ENCODE measurements around the gene ASIC4. TPM values are rescaled to one million over a fixed set of nuclear protein-coding genes. Genes with fewer than 3 reads are reported as not detected.

The ASIC4 gene
- total RNA-seq, 1 donor = not detected

DNA sequence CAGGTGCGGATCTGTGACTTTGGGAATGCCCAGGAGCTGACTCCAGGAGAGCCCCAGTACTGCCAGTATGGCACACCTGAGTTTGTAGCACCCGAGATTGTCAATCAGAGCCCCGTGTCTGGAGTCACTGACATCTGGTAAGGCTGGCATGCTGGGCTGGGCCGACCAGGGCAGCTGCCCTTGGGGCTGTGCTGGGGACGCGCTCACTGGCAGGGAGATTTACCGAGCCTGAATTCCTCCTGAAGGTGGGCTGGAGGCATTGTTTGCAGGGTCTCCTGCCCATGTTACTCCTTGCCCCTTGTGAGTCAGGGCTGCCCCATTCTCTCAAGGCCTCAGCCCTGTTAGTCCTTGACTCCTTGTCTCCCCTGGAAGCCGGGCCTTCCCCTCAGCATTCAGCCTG, 34.3 kb upstream of the ASIC4 start:
- no peak overlapping the region for H3K4me3 ChIP-seq (ENCODE audit: low read depth, low read length)
- TF ChIP-seq, protein P1, sequence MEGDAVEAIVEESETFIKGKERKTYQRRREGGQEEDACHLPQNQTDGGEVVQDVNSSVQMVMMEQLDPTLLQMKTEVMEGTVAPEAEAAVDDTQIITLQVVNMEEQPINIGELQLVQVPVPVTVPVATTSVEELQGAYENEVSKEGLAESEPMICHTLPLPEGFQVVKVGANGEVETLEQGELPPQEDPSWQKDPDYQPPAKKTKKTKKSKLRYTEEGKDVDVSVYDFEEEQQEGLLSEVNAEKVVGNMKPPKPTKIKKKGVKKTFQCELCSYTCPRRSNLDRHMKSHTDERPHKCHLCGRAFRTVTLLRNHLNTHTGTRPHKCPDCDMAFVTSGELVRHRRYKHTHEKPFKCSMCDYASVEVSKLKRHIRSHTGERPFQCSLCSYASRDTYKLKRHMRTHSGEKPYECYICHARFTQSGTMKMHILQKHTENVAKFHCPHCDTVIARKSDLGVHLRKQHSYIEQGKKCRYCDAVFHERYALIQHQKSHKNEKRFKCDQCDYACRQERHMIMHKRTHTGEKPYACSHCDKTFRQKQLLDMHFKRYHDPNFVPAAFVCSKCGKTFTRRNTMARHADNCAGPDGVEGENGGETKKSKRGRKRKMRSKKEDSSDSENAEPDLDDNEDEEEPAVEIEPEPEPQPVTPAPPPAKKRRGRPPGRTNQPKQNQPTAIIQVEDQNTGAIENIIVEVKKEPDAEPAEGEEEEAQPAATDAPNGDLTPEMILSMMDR (IDR thresholded peaks at IDR 0.05; ENCODE audit: insufficient read depth, low read depth, low read length) = no peak
- no peak for DNase-seq (ENCODE audit: low read depth)

DNA sequence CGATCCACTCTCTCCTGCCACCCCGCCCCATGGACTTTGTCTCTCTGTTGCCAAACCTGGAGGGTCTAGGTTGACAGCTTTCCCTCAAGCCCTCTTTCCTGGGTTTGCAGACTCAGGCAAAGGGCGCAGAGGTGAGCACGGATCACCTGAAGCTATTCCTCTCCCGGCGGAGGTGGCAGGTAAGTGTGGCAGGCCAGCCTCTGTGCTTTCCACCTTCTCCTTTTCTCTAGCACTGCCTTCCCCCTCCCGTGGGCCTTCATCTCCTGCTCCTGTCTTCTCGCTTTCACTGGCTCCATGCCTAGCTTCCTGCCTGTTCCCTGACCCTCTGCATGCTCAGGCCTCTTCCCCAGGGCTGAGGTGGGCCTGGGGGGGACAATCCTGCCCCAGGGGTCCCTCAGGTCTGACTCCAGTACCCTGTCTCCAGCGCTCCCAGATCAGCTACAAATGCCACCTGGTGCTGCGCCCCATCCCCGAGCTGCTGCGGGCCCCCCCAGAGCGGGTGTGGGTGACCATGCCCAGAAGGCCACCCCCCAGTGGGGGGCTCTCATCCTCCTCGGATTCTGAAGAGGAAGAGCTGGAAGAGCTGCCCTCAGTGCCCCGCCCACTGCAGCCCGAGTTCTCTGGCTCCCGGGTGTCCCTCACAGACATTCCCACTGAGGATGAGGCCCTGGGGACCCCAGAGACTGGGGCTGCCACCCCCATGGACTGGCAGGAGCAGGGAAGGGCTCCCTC, 31.4 kb upstream of the ASIC4 start:
- H3K4me3 ChIP-seq (ENCODE audit: low read depth, low read length) = no peak overlapping the region
- DNase-seq (ENCODE audit: low read depth) = no peak
- TF ChIP-seq, protein P1 (IDR thresholded peaks at IDR 0.05; ENCODE audit: insufficient read depth, low read depth, low read length) = no peak

DNA sequence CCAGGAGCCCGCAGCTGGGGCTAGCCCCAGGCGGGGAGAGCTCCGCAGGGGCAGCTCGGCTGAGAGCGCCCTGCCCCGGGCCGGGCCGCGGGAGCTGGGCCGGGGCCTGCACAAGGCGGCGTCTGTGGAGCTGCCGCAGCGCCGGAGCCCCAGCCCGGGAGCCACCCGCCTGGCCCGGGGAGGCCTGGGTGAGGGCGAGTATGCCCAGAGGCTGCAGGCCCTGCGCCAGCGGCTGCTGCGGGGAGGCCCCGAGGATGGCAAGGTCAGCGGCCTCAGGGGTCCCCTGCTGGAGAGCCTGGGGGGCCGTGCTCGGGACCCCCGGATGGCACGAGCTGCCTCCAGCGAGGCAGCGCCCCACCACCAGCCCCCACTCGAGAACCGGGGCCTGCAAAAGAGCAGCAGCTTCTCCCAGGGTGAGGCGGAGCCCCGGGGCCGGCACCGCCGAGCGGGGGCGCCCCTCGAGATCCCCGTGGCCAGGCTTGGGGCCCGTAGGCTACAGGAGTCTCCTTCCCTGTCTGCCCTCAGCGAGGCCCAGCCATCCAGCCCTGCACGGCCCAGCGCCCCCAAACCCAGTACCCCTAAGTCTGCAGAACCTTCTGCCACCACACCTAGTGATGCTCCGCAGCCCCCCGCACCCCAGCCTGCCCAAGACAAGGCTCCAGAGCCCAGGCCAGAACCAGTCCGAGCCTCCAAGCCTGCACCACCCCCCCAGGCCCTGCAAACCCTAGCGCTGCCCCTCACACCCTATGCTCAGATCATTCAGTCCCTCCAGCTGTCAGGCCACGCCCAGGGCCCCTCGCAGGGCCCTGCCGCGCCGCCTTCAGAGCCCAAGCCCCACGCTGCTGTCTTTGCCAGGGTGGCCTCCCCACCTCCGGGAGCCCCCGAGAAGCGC, 30.6 kb upstream of the ASIC4 start:
- TF ChIP-seq, protein P1 (IDR thresholded peaks at IDR 0.05; ENCODE audit: insufficient read depth, low read depth, low read length) = no peak
- DNase-seq (ENCODE audit: low read depth) = no peak
- no peak overlapping the region for H3K4me3 ChIP-seq (ENCODE audit: low read depth, low read length)

DNA sequence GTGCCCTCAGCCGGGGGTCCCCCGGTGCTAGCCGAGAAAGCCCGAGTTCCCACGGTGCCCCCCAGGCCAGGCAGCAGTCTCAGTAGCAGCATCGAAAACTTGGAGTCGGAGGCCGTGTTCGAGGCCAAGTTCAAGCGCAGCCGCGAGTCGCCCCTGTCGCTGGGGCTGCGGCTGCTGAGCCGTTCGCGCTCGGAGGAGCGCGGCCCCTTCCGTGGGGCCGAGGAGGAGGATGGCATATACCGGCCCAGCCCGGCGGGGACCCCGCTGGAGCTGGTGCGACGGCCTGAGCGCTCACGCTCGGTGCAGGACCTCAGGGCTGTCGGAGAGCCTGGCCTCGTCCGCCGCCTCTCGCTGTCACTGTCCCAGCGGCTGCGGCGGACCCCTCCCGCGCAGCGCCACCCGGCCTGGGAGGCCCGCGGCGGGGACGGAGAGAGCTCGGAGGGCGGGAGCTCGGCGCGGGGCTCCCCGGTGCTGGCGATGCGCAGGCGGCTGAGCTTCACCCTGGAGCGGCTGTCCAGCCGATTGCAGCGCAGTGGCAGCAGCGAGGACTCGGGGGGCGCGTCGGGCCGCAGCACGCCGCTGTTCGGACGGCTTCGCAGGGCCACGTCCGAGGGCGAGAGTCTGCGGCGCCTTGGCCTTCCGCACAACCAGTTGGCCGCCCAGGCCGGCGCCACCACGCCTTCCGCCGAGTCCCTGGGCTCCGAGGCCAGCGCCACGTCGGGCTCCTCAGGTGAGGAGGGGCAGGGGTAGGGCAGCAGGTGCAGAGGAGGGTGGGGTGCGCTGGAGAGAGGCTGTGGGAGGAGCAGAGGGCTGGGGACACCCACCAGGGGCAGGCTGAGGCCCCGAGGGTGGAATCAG, 29.7 kb upstream of the ASIC4 start:
- H3K4me3 ChIP-seq (ENCODE audit: low read depth, low read length) = peak overlapping the region; percentile 15
- no peak for DNase-seq (ENCODE audit: low read depth)
- TF ChIP-seq, protein P1 (IDR thresholded peaks at IDR 0.05; ENCODE audit: insufficient read depth, low read depth, low read length) = no peak

DNA sequence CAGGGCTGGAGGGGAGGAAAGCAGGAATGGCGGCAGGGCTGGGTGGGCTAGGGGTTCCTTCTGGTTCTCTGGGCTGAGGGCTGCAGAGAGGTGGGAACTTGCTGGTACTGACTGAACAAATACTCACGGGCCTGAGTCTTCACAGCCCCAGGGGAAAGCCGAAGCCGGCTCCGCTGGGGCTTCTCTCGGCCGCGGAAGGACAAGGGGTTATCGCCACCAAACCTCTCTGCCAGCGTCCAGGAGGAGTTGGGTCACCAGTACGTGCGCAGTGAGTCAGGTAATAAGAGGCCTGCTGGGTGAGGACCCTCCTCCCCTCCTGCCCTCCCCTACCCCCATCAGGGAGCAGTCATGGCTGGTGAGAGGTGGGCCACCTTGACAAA, 29.1 kb upstream of the ASIC4 start:
- TF ChIP-seq, protein P1 (IDR thresholded peaks at IDR 0.05; ENCODE audit: insufficient read depth, low read depth, low read length) = no peak
- H3K4me3 ChIP-seq (ENCODE audit: low read depth, low read length) = no peak overlapping the region
- no peak for DNase-seq (ENCODE audit: low read depth)

DNA sequence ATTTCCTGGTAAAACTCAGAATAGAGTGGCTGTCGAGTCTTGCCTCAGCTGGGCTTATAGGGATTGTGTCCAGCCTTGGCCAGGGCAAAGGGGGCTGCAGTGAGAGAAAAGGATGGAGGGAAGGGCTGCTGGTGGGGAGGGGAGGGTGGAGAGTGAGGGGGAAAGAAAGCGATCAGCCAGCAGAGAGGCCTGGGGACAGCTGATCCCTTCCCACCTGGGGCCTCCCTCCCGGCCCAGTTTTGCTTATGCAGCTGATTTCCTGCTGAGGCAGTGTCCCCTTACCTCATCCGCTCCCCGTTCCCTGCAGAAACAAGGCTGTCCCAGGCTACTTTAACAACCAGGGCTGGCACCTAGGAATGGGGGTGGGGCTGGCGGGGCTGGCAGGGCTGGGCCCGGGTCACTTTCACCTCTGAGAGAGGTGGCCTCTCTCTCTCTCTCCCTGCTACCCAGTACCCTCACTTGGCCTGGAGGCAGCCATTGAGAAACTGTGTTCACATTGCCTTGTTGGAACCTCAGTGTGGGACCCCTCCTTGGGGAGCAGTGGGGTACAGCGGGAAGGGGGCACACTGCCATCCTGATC, 27.8 kb upstream of the ASIC4 start:
- no peak overlapping the region for H3K4me3 ChIP-seq (ENCODE audit: low read depth, low read length)
- TF ChIP-seq, protein P1 (IDR thresholded peaks at IDR 0.05; ENCODE audit: insufficient read depth, low read depth, low read length) = no peak
- DNase-seq (ENCODE audit: low read depth) = no peak
